Endodermal cell (in vitro differentiated cells): ENCODE results near the gene LRP1. TPM values are rescaled to one million over a fixed set of nuclear protein-coding genes. Genes with fewer than 3 reads are reported as not detected.
A peak's percentile ranks its signal among the peaks of the same experiment; 100 is the strongest.

Experiments
- DNase-seq: peaks from one replicate; pipeline ENCODE4 v3.0.0-alpha.2; 2017
- H3K27ac ChIP-seq: 2 replicates; pipeline ENCODE4 v1.5.1; 2013; ENCODE audit warnings: mild to moderate bottlenecking, low read depth, low read length, moderate library complexity
- H3K27me3 ChIP-seq: 2 replicates; pipeline ENCODE4 v1.6.1; 2013; ENCODE audit warnings: mild to moderate bottlenecking, low read length, moderate library complexity; ENCODE audit not compliant: insufficient read depth, control insufficient read depth, poor library complexity, severe bottlenecking
- H3K36me3 ChIP-seq: 2 replicates; pipeline ENCODE4 v1.7.0; 2013; ENCODE audit warnings: mild to moderate bottlenecking, low read length, moderate library complexity; ENCODE audit not compliant: control insufficient read depth, insufficient read depth
- H3K4me1 ChIP-seq: one replicate; pipeline ENCODE4 v1.7.0; 2013; ENCODE audit warnings: low read length; ENCODE audit not compliant: control insufficient read depth, insufficient read depth
- H3K4me3 ChIP-seq: 2 replicates; pipeline ENCODE4 v1.5.1; 2013; ENCODE audit warnings: mild to moderate bottlenecking, low read length, moderate library complexity
- H3K9ac ChIP-seq: 2 replicates; pipeline ENCODE4 v1.6.1; 2013; ENCODE audit warnings: mild to moderate bottlenecking, low read length, moderate library complexity; ENCODE audit not compliant: poor library complexity, severe bottlenecking; ENCODE audit errors: extremely low read depth
- H3K9me3 ChIP-seq: 2 replicates; pipeline ENCODE4 v1.6.1; 2013; ENCODE audit warnings: mild to moderate bottlenecking, low read length, moderate library complexity; ENCODE audit not compliant: control insufficient read depth
- H3K27ac Mint-ChIP-seq: 2 replicates; pipeline ENCODE4 v1.8.0; 2020; ENCODE audit warnings: mixed read lengths
- H3K27me3 Mint-ChIP-seq: 2 replicates; pipeline ENCODE4 v1.8.0; 2021; ENCODE audit warnings: mild to moderate bottlenecking, mixed read lengths; ENCODE audit not compliant: insufficient read depth
- H3K36me3 Mint-ChIP-seq: 2 replicates; pipeline ENCODE4 v1.8.0; 2020; ENCODE audit warnings: low read depth, mixed read lengths
- H3K4me1 Mint-ChIP-seq: 2 replicates; pipeline ENCODE4 v1.8.0; 2020; ENCODE audit warnings: mixed read lengths
- H3K4me3 Mint-ChIP-seq: 2 replicates; pipeline ENCODE4 v1.8.0; 2020; ENCODE audit warnings: mild to moderate bottlenecking, moderate library complexity, mixed read lengths
- H3K9me3 Mint-ChIP-seq: 2 replicates; pipeline ENCODE4 v1.8.0; 2020; ENCODE audit warnings: mild to moderate bottlenecking, mixed read lengths
- CTCF ChIP-seq: fragments of 200-600 bp; sonication (generic); conservative IDR thresholded peaks from 2 replicates; pipeline ENCODE4 v1.5.0; 2021; ENCODE audit warnings: antibody characterized with exemption, mild to moderate bottlenecking
- WGBS, 2 experiments: methylation state at CpG; one replicate each; pipeline versions ENCODE4 v1.1.5 to v1.1.7; 2013; ENCODE audit warnings: missing lambda C conversion rate in 2 of 2, mixed read lengths in 1 of 2; ENCODE audit not compliant: insufficient coverage in 1 of 2, insufficient read length in 1 of 2; 5-methylcytosine and 5-hydroxymethylcytosine counted together
- total RNA-seq, 2 donors: library from RNA; stranded (reverse); fragmentation: NEBNext Ultra II Directional in 1 of 2; extraction: Animal tissue kit (Norgen Biotek cat#: 25700) in 1 of 2; gene quantifications; 2 replicates in 1 of 2; 3 replicates in 1 of 2; pipeline ENCODE4 v1.2.1, GENCODE V29; 2021

The LRP1 gene
- total RNA-seq, 2 donors from 2014 or later, result 74.5 to 87.7 TPM

GRCh38 chr12:57099766-57100165 is 28.5 kb upstream of the LRP1 start:
- Histone ChIP-seq H3K4me1 (peaks cover 5% of the 10 kb centered on the region), H3K36me3 (peaks cover 13% of the 10 kb centered on the region), H3K9me3 (no peaks in the 10 kb centered on the region), H3K27ac (no peak overlapping the region), H3K4me3 (no peak overlapping the region), H3K9ac (no peak overlapping the region), H3K27me3 (no peaks in the 10 kb centered on the region)
- H3K27ac Mint-ChIP-seq, result no peak overlapping the region
- H3K9me3 Mint-ChIP-seq, result no peaks in the 10 kb centered on the region
- 91% methylated on average over 9 to 12 of the region's 12 CpGs for WGBS, 2 experiments
- TF ChIP-seq CTCF, result no peak
- H3K27me3 Mint-ChIP-seq, result no peaks in the 10 kb centered on the region
- H3K36me3 Mint-ChIP-seq, result peaks cover 63% of the 10 kb centered on the region
- H3K4me1 Mint-ChIP-seq, result no peaks in the 10 kb centered on the region
- DNase-seq, result no peak
- H3K4me3 Mint-ChIP-seq, result no peak overlapping the region

GRCh38 chr12:57101892-57102695 is 26.2 kb upstream of the LRP1 start:
- Histone ChIP-seq H3K36me3 (peaks cover 3% of the 10 kb centered on the region), H3K4me3 (no peak overlapping the region), H3K9me3 (no peaks in the 10 kb centered on the region), H3K4me1 (peaks cover 5% of the 10 kb centered on the region), H3K27me3 (no peaks in the 10 kb centered on the region), H3K27ac (peak overlapping the region; percentile 62), H3K9ac (no peak overlapping the region)
- Mint-ChIP-seq H3K4me3 (no peak overlapping the region), H3K9me3 (no peaks in the 10 kb centered on the region), H3K27me3 (no peaks in the 10 kb centered on the region), H3K36me3 (peaks cover 67% of the 10 kb centered on the region), H3K27ac (peak overlapping the region; percentile 76), H3K4me1 (no peaks in the 10 kb centered on the region)
- no peak for DNase-seq
- TF ChIP-seq CTCF, result no peak
- 92 to 94% methylated on average over 7 to 15 of the region's 15 CpGs for WGBS, 2 experiments

- H3K36me3 Mint-ChIP-seq, result peaks cover 65% of the 10 kb centered on the region
- Histone ChIP-seq H3K27ac (no peak overlapping the region), H3K9me3 (no peaks in the 10 kb centered on the region), H3K9ac (no peak overlapping the region), H3K4me3 (no peak overlapping the region), H3K27me3 (no peaks in the 10 kb centered on the region), H3K4me1 (peaks cover 5% of the 10 kb centered on the region), H3K36me3 (no peaks in the 10 kb centered on the region)
- no peak overlapping the region for H3K27ac Mint-ChIP-seq
- no peak overlapping the region for H3K4me3 Mint-ChIP-seq
- H3K9me3 Mint-ChIP-seq, result no peaks in the 10 kb centered on the region
- DNase-seq, result no peak
- WGBS, 2 experiments, result 96 to 98% methylated on average over 7 of the region's 7 CpGs
- H3K4me1 Mint-ChIP-seq, result no peaks in the 10 kb centered on the region
- TF ChIP-seq CTCF, result no peak
- no peaks in the 10 kb centered on the region for H3K27me3 Mint-ChIP-seq
Measured at GRCh38 chr12:57103856-57104255, 24.4 kb upstream of the LRP1 start.
